Neuronal stem cell (in vitro differentiated cells): ENCODE data around the gene LIPE.
"Not testable (repeated sequence)": the region's sequence is repeated elsewhere in the genome, so short reads cannot be mapped to it uniquely, and the experiment has no call there.

Experiments used
- DNase-seq: peaks from one replicate; pipeline ENCODE4 v3.0.0-alpha.2; 2013; ENCODE audit warnings: low spot score
- H2AFZ ChIP-seq: one replicate; pipeline ENCODE4 v1.6.1; 2013; ENCODE audit warnings: mild to moderate bottlenecking, low read length, inconsistent platforms
- H2AK5ac ChIP-seq: 2 replicates; pipeline ENCODE4 v1.6.1; 2013; ENCODE audit warnings: low read depth, mild to moderate bottlenecking, inconsistent platforms, low read length, moderate library complexity, mixed read lengths
- H2BK120ac ChIP-seq: 2 replicates; pipeline ENCODE4 v1.6.1; 2013; ENCODE audit warnings: low read depth, mild to moderate bottlenecking, inconsistent platforms, low read length, moderate library complexity, mixed read lengths
- H2BK12ac ChIP-seq: one replicate; pipeline ENCODE4 v1.6.1; 2013; ENCODE audit warnings: low read length, inconsistent platforms
- H2BK15ac ChIP-seq: 2 replicates; pipeline ENCODE4 v1.6.1; 2013; ENCODE audit warnings: mild to moderate bottlenecking, low read length, inconsistent platforms, mixed read lengths
- H2BK5ac ChIP-seq: one replicate; pipeline ENCODE4 v1.6.1; 2013; ENCODE audit warnings: inconsistent platforms, mild to moderate bottlenecking, low read length, moderate library complexity
- H3K14ac ChIP-seq: one replicate; pipeline ENCODE4 v1.6.1; 2013; ENCODE audit warnings: low read length, inconsistent platforms
- H3K18ac ChIP-seq: 2 replicates; pipeline ENCODE4 v1.6.1; 2013; ENCODE audit warnings: low read length, inconsistent platforms
- H3K23ac ChIP-seq: 2 replicates; pipeline ENCODE4 v1.6.1; 2013; ENCODE audit warnings: low read depth, mild to moderate bottlenecking, mixed read lengths, low read length, inconsistent platforms; ENCODE audit not compliant: poor library complexity
- H3K27ac ChIP-seq: replicated peaks from 3 replicates; pipeline ENCODE4 v1.5.1; 2013; ENCODE audit warnings: low read length, inconsistent platforms
- H3K27me3 ChIP-seq, 3 experiments: 2 replicates each; pipeline ENCODE4 v1.6.1; 2013; ENCODE audit warnings: low read length in 3 of 3, mild to moderate bottlenecking in 2 of 3, inconsistent platforms in 1 of 3, low read depth in 1 of 3, mixed read lengths in 1 of 3, moderate library complexity in 1 of 3; ENCODE audit not compliant: control insufficient read depth in 3 of 3, insufficient read depth in 3 of 3
- H3K36me3 ChIP-seq, 2 donors: replicated peaks in 1 of 2; 2 replicates each; pipeline ENCODE4 v1.6.1; 2013; ENCODE audit warnings: low read length in 2 of 2; ENCODE audit not compliant: control insufficient read depth in 2 of 2, insufficient read depth in 2 of 2
- H3K4ac ChIP-seq: 2 replicates; pipeline ENCODE4 v1.6.1; 2013; ENCODE audit warnings: inconsistent platforms, mild to moderate bottlenecking, low read length, moderate library complexity
- H3K4me1 ChIP-seq, 2 donors: 1 replicate in 1 of 2; 2 replicates in 1 of 2; pipeline ENCODE4 v1.6.1; 2013; ENCODE audit warnings: low read length in 2 of 2, low read depth in 1 of 2; ENCODE audit not compliant: control insufficient read depth in 2 of 2, insufficient read depth in 1 of 2
- H3K4me2 ChIP-seq: one replicate; pipeline ENCODE4 v1.6.1; 2013; ENCODE audit warnings: mild to moderate bottlenecking, low read length, inconsistent platforms; ENCODE audit not compliant: insufficient read depth, poor library complexity, severe bottlenecking
- H3K4me3 ChIP-seq, 2 donors: 2 replicates each; pipeline ENCODE4 v1.5.1; 2013; ENCODE audit warnings: low read length in 2 of 2, mild to moderate bottlenecking in 2 of 2, inconsistent platforms in 1 of 2, moderate library complexity in 1 of 2
- H3K79me1 ChIP-seq: one replicate; pipeline ENCODE4 v1.6.1; 2013; ENCODE audit warnings: low read depth, mild to moderate bottlenecking, inconsistent platforms, low read length, moderate library complexity
- H3K9ac ChIP-seq: one replicate; pipeline ENCODE4 v1.6.1; 2013; ENCODE audit warnings: mild to moderate bottlenecking, low read depth, low read length, inconsistent platforms; ENCODE audit not compliant: poor library complexity
- H3K9me3 ChIP-seq, 2 donors: replicated peaks in 1 of 2; 2 replicates each; pipeline versions ENCODE3 to v1.6.1; 2013; ENCODE audit warnings: low read length in 2 of 2, mild to moderate bottlenecking in 2 of 2, inconsistent platforms in 1 of 2, low read depth in 1 of 2, mixed read lengths in 1 of 2, moderate library complexity in 1 of 2; ENCODE audit not compliant: control insufficient read depth in 2 of 2, insufficient read depth in 1 of 2
- H4K8ac ChIP-seq: one replicate; pipeline ENCODE4 v1.6.1; 2013; ENCODE audit warnings: low read depth, mild to moderate bottlenecking, inconsistent platforms, low read length, moderate library complexity
- H4K91ac ChIP-seq: one replicate; pipeline ENCODE4 v1.6.1; 2013; ENCODE audit warnings: low read length, low read depth, mild to moderate bottlenecking, inconsistent platforms; ENCODE audit not compliant: poor library complexity
- WGBS, 2 donors: extraction: QIAGEN DNeasy Blood & Tissue Kit; methylation state at CpG; one replicate each; pipeline ENCODE4 v1.1.7; 2013; ENCODE audit warnings: missing lambda C conversion rate in 2 of 2, mixed read lengths in 1 of 2; ENCODE audit not compliant: insufficient read length in 2 of 2, insufficient replicate concordance in 1 of 2; ENCODE audit errors: extremely low coverage in 2 of 2; 5-methylcytosine and 5-hydroxymethylcytosine counted together

Gene LIPE

DNA sequence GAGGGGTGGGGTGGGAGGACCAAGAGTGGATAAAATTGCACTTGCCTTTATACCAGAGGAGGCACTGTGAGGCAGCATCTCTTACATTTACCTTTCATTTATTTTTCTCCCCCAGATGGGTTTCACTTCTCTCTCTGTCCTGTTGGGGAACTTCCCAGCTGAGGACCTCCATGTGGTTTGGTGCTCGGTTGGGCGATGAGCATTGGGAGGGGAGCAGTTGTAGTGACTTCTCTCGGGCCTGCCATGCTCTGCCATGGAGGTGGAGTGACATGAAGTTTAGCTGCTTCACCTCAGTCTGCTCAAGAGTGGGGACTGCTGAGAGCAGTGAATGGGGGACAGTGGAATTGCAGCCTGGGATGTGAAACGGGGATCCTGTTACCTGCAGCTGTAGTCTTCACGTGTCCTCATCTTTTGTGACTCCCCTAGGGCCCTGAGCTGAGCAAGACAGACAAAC lies 38.7 kb upstream of the LIPE start:
- no peak for DNase-seq
- H3K27ac ChIP-seq: no peak overlapping the region
- H3K4me1 ChIP-seq: peaks cover 5% of the 10 kb centered on the region in 2 donors
- H2AK5ac ChIP-seq: no peak overlapping the region
- no peak overlapping the region for H3K4me3 ChIP-seq
- H2BK12ac ChIP-seq: no peak overlapping the region
- H2BK5ac ChIP-seq: no peak overlapping the region
- no peak overlapping the region for H3K23ac ChIP-seq
- H2BK15ac ChIP-seq: no peak overlapping the region
- H4K8ac ChIP-seq: no peak overlapping the region
- H3K14ac ChIP-seq: no peak overlapping the region
- no peaks in the 10 kb centered on the region for H3K27me3 ChIP-seq
- no peak overlapping the region for H3K9ac ChIP-seq
- no peak overlapping the region for H3K18ac ChIP-seq
- no peak overlapping the region for H2BK120ac ChIP-seq
- no peak overlapping the region for H3K4ac ChIP-seq
- no peak overlapping the region for H3K4me2 ChIP-seq
- H3K36me3 ChIP-seq: no peaks in the 10 kb centered on the region
- H3K9me3 ChIP-seq: no peaks in the 10 kb centered on the region
- H3K79me1 ChIP-seq: no peaks in the 10 kb centered on the region
- no CpG with 5 or more reads among the region's 5 CpGs for WGBS, 2 donors
- no peak overlapping the region for H4K91ac ChIP-seq
- H2AFZ ChIP-seq: no peak overlapping the region

DNA sequence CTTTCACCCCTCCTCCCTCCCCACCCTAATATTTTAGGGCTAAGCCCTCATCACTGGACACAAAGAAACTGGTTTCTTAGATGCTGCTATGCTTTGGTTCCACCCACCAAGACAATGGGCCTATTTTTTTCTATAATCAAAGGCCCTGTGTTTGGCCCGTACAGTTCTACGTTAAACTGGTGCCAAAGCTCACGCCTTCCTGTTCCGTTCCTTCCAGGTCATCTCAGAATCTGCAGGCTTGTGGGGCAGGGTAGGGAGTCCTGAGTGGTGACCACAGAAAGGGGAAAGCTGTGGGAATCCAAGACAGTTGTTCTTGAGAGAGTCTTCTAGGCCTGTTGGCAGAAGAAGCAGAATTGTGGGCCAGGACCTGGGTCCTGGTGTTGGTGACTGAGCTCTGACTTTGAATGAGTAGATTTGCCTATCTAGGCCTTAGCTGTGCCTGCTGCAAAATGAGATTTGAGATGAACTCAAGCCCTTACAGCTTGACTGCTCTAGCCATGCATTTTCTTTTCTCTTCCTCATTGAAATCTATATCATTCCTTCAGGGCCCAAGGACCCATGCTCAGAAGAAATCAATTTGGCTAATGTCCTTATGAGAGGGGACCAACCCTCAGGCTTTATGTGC lies 34.6 kb upstream of the LIPE start:
- no peak overlapping the region for H3K4ac ChIP-seq
- H3K4me1 ChIP-seq: peaks cover 2 to 4% of the 10 kb centered on the region in 2 donors
- no peak overlapping the region for H3K18ac ChIP-seq
- no peaks in the 10 kb centered on the region for H3K36me3 ChIP-seq
- no peak overlapping the region for H3K4me2 ChIP-seq
- H3K27me3 ChIP-seq: no peaks in the 10 kb centered on the region
- H2AK5ac ChIP-seq: no peak overlapping the region
- H3K14ac ChIP-seq: no peak overlapping the region
- no peak overlapping the region for H3K23ac ChIP-seq
- no peak overlapping the region for H4K8ac ChIP-seq
- H3K27ac ChIP-seq: no peak overlapping the region
- no peak overlapping the region for H2BK5ac ChIP-seq
- no peak overlapping the region for H3K4me3 ChIP-seq
- no peak overlapping the region for H2AFZ ChIP-seq
- H4K91ac ChIP-seq: no peak overlapping the region
- DNase-seq: no peak
- no peak overlapping the region for H2BK12ac ChIP-seq
- peaks cover 0 to 6% of the 10 kb centered on the region in 2 donors for H3K9me3 ChIP-seq
- H2BK120ac ChIP-seq: no peak overlapping the region
- no peak overlapping the region for H3K9ac ChIP-seq
- no CpG with 5 or more reads among the region's 4 CpGs for WGBS, 2 donors
- no peaks in the 10 kb centered on the region for H3K79me1 ChIP-seq
- no peak overlapping the region for H2BK15ac ChIP-seq

DNA sequence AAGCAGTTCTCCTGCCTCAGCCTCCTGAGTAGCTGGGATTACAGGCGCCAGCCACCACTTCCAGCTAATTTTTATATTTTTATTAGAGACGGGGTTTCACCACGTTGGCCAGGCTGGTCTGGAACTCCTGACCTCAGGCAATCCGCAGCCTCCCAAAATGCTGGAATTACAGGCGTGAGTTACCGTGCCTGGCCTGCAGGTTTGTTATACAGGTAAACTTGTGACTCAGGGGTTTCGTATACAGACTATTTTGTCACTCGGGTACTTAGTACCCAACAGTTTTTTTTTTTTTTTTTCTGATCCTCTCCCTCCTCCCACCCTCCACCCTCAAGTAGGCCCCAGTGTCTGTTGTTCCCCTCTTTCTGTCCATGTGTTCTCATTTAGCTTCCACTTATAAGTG lies 34.0 kb upstream of the LIPE start:
- not testable (repeated sequence) for H3K4me1 ChIP-seq, H2AK5ac ChIP-seq, H3K36me3 ChIP-seq, H2BK12ac ChIP-seq, H3K4me2 ChIP-seq, H3K27ac ChIP-seq, H3K4ac ChIP-seq, DNase-seq, H3K79me1 ChIP-seq, H3K18ac ChIP-seq, H2BK120ac ChIP-seq, H2BK15ac ChIP-seq, H3K4me3 ChIP-seq, H3K14ac ChIP-seq, H2AFZ ChIP-seq, H3K27me3 ChIP-seq, H2BK5ac ChIP-seq, H3K23ac ChIP-seq, H4K8ac ChIP-seq, H3K9ac ChIP-seq, H4K91ac ChIP-seq, H3K9me3 ChIP-seq
- WGBS, 2 donors: no CpG with 5 or more reads among the region's 8 CpGs

DNA sequence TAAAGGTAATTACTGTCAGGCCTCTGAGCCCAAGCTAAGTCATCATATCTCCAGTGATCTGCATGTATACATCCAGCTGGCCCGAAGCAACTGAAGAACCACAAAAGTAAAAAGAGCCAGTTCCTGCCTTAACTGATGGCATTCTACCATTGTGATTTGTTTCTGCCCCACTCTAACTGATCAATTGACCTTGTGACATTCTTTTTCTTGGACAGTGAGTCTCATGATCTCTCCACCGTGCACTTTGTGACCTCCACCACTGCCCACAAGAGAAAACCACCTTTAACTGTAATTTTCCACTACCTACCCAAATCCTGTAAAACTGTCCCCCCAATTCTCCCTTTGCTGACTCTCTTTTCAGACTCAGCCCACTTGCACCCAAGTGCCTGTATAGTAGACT lies 32.7 kb upstream of the LIPE start:
- Histone ChIP-seq H2AK5ac (no peak overlapping the region), H4K8ac (no peak overlapping the region), H3K4me2 (no peak overlapping the region), H3K79me1 (no peaks in the 10 kb centered on the region), H2BK12ac (no peak overlapping the region), H3K4me3 (no peak overlapping the region), H3K27ac (no peak overlapping the region), H3K18ac (no peak overlapping the region), H3K4ac (no peak overlapping the region), H3K14ac (no peak overlapping the region), H2BK5ac (no peak overlapping the region), H3K36me3 (no peaks in the 10 kb centered on the region), H2BK120ac (no peak overlapping the region), H3K4me1 (no peaks in the 10 kb centered on the region), H2BK15ac (no peak overlapping the region), H4K91ac (no peak overlapping the region), H3K23ac (no peak overlapping the region), H2AFZ (no peak overlapping the region), H3K27me3 (no peaks in the 10 kb centered on the region), H3K9ac (no peak overlapping the region), H3K9me3 (peaks cover 0 to 6% of the 10 kb centered on the region in 2 donors)
- DNase-seq: no peak
- WGBS, 2 donors: no CpG with 5 or more reads among the region's 2 CpGs
